NCI-H1694 treated with DMSO at 0.1 percent for 48 hours (cell line): Measurements from ENCODE around the gene ESM1.
A peak's percentile ranks its signal among the peaks of the same experiment; 100 is the strongest.
"Not testable (repeated sequence)": the region's sequence is repeated elsewhere in the genome, so short reads cannot be mapped to it uniquely, and the experiment has no call there.

ENCODE experiments used
- DNase-seq: peaks from one replicate; lab custom pipeline; 2025; lab: John Stamatoyannopoulos, UW

The ESM1 gene

GRCh38 chr5:54985301-54986268, at the start of gene ESM1:
ESM1 (minus strand) TSS chr5:54985593; CDS start chr5:54985517, 76 bp downstream.
- DNase-seq: no peak

GRCh38 chr5:55033568-55033967, 48.2 kb upstream of the ESM1 start:
- DNase-seq: no peak

DNA sequence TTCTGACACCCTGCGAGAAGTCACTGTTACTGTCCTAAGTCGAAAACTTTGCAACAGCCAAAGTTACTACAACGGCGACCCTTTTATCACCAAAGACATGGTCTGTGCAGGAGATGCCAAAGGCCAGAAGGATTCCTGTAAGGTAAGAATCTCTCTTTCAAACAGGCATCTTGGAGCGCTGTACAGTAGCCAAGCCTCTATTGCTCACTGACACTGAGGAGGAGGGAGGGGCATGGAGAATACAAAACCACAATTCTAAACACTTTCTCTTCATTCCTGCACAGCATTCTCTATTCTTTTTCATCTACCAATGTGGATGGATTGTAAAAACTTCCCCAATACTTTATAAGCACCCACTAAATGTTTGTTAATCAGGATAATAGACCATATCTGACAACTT, 46.1 kb upstream of the ESM1 start:
- DNase-seq: no peak

DNA sequence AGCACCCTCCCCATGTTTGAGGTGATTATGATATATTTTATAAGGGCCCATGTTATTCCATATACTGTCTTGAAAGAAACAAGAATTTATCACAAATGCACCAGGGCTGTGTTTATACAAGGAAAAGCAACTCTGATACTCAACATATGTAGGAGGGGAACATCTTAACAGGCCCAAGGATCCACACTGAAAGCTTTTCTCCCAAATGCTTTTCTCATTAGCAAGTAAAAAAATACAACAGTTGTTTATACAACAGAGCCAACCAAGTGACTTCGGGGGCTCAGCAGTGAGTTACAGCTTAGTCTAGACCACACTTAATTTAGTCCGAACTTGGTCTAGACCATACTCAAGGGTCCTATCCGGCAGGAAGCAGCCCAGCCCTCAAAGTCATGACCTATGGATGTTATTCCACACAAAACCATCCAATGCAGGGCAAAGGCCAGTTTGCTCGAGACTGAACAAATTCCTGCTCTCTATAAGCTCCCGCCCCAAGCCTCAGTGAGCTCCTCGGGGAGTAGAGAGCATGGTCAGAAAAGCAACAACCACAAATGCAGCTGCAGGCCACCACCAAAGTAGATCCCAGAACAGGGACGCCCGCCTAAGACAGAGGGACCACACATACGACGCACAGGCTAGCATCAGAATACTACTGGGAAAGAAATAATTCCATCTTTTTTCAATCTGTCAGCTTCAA, 45.4 kb upstream of the ESM1 start:
- DNase-seq: no peak

DNA sequence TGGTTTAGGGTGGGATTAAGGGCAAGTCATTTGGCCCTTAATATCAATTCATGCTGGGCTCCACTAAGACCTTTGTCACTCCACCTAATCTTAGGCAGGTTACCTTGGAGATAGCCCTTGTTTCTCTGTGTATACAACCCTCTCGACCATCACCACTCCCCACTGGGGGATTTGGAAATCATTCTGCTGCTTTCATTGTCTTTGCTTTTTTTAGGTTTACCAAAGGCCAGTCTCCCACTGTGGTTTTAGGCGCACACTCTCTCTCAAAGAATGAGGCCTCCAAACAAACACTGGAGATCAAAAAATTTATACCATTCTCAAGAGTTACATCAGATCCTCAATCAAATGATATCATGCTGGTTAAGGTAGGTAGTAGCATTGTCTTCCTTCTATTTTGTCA, 44.8 kb upstream of the ESM1 start:
- DNase-seq: no peak

DNA sequence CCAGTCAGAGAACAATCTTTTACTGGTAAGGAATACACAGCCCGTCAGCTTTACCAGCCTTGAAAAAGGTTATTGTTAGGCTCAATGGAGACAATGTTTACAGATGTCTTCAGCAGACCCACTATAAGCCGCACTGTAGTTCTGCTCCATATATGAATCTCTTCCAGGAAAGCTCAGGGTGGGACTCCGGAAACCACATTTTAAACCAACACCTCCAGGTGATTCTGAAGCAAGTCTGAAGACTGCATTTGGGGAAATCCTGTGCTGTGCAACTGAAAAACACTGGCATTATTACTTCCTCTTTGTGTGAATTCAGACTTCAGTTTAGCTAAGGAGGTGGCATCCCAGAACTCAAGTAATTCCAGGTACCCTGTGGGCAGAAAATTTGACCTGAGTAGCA, 42.2 kb upstream of the ESM1 start:
- DNase-seq: no peak

DNA sequence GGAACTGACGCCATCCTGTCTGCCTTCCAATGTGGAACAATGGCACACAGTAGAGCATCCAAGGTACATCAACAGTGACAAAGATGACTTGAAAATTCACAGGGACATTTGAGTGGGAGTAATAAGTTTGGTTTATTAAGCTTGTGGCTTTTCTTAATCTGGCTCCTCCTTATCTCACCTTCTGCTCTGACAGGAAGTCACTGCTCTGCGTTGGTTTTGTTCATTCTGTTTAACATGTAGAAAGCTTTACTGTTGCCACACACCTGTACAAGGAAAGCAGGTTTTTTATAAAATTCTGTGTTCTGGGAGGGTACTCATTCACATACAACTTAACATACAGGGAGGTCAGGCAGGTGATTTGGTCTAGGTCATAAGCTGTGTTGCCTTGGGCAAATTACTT, 37.1 kb upstream of the ESM1 start:
- no peak for DNase-seq

DNA sequence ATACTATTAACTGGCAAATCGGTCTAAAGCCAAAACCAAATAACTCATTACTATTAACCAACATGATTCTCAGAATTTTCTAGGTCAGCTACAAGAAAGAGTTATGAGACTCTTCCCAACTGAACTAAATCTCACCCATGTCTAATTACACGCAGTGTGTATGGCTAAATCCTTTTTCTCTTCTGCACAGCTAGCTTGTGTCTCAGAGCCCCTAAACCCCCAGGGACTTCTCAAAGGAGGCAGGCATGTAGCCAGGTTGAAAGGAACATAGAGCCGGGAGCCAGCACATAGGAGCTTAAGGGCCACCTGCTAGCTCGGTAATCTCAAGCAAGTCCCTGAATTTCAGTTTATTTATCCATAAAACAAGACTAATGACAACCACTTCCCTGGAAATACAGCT, 36.4 kb upstream of the ESM1 start:
- DNase-seq: no peak

GRCh38 chr5:55021410-55021809, 36.0 kb upstream of the ESM1 start:
- DNase-seq: no peak

DNA sequence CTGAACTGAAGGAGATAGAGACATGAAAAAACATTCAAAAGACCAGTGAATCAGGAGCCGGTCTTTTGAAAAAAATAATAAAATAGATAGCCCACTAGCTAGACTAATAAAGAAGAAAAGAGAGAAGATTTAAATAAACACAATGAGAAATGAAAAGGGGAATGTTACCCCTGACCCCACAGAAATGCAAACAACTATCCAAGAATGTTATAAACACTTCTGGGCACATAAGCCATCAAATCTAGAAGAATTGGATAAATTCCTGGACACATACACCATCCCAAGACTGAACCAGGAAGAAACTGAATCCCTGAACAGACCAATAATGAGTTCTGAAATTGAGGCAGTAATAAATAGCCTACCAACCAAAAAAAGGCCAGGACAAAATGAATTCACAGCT, 24.8 kb upstream of the ESM1 start:
- DNase-seq: not testable (repeated sequence)

GRCh38 chr5:55004729-55005128, 19.3 kb upstream of the ESM1 start:
- DNase-seq: no peak

DNA sequence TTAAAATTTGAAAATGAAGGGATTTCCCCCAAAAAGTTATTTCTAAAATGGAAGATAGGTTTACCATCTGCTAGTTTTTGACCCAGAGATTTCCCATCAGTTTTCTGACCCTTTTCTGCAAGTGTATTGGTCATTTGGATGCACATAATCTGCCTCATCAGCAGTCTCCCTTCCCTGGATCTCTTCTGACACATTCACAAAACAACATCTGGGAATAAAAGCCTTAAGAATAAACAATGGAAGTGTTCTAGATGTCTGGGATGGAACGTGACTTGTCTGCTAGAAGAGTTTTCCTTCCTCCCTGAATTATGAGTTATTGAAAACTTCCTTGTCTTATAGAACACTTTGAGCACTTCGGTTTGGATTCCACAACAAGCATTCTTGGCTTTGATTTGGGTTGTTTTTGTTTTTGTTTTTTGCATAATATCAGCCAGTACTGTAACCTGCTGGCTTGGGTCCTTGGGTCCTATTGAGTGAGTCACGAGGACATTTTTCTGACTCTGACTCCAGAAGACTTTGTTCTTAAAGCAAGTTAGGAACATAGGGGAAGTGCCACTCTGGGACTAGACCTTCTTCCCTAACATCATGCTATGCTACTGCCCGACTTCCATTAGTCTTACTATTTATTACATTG, 18.2 kb upstream of the ESM1 start:
- DNase-seq: no peak

GRCh38 chr5:55002166-55002565, 16.8 kb upstream of the ESM1 start:
- not testable (repeated sequence) for DNase-seq

DNA sequence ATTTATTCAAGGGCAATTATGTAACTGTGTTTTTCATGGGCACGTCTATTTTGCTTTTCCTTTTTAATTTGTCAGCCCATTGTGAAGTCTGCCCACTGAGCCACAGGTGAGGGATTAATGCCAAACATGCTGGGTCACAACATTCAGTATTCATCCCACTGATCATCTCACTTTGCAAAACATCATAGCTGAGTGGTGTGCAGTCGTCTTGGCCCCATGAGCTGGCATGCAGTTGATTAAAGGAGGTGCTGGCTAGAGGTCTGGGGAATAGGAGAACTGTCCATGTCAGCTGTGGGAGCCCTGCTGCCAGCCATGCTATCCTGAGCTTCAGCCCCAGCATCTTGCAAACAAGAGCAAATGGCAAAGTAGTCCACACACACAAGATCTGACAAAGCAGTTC, 11.7 kb upstream of the ESM1 start:
- no peak for DNase-seq

DNA sequence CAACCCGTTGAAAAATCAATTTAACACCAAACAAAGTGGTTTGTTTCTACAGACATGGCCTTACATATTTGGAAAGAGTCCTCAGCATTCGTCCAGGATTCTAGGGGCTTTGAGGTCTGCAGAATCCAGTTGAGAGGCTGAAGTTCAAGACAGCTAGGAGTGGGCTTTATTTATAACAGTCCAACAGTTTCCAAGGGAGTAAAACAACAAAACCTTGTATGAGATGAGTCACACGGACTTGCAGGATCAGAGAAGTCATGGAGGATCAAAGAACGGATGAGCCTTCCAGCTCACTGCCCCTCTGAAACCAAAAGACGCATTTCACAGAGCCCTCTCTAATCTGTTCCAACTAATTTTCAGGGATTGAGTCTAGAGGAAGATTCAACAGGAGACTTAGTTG, 11.1 kb upstream of the ESM1 start:
- DNase-seq: no peak

GRCh38 chr5:54995168-54995567, 9.8 kb upstream of the ESM1 start:
- DNase-seq: no peak

DNA sequence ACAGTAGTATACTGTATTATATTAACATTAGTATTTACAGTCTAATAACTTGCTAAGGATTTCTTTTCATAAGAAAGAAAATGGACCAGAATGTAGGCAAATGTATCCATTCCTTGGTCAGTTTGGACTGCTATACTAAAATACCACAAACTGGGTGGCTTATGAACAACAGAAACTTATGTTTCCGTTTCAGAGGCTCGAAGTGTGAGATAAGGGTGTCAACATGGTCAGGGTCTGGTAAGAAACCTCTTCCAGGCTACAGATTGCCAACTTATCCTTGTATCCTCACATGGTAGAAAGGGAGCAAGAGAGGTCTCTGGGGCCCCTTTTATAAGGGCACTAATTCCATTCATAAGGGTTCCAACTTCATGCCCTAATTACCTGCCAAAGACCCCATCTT, 9.2 kb upstream of the ESM1 start:
- DNase-seq: no peak

GRCh38 chr5:54993318-54993717, 7.9 kb upstream of the ESM1 start:
- no peak for DNase-seq

- DNase-seq: no peak
These were observed 6.0 kb upstream of the ESM1 start for GRCh38 chr5:54991416-54991815.

DNA sequence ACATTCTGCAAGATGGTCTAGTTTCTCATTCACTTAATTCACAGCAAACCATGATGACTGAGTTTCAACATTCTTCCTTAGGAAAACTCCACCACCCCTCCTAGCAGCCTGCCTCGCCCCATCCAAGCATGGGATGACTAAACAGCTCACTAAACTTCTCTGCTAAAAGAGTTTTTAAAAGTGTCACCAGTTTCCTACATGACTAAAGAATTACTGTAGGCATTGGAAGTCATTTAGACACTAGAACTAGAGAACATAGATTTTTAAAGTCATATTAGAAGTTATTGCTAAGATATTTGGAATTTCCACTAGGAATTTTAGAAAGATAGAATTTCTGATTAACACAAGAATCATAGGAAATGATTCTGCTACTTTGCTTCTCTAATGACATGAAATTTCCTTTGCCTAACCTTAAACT, 5.5 kb upstream of the ESM1 start:
- DNase-seq: no peak

DNA sequence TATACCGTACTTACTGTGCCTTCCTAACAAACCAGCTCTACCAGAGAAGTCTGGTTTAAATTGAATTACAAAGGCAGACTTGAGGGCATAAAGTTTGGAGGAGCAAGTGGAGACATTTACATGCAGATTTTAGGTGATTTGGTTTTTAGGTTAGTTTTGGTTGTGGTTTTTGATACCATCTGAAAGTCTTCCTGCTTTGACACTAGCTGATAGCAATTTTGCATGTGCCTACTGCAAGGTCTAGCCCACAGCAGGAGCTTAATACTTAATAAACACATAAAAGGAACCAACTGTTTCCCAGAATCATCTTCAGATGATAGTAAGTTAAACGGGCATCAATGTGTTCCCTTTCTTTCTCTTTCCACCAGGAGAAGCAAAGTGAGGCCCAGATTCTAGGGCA, 3.4 kb upstream of the ESM1 start:
- DNase-seq: no peak

GRCh38 chr5:54988218-54988617, 2.8 kb upstream of the ESM1 start:
- peak; percentile 55 for DNase-seq

GRCh38 chr5:54986269-54986654, 869 bp upstream of the ESM1 start:
- DNase-seq: no peak
